ENCODE data around the gene ARHGAP22. TPM values are rescaled to one million over a fixed set of nuclear protein-coding genes. Genes with fewer than 3 reads are reported as not detected.

Gene ARHGAP22
- total RNA-seq, 2 donors from 2014 or later, result not detected

- no peak for ATAC-seq
- Mint-ChIP-seq H3K27ac (no peak overlapping the region), H3K9me3 (peaks cover 14 to 26% of the 10 kb centered on the region in 2 donors), H3K36me3 (peaks cover 14 to 21% of the 10 kb centered on the region in 2 donors)
- no peak for DNase-seq (ENCODE audit: low spot score in 2 of 2)
These were observed 32.0 kb upstream of the ARHGAP22 start for GRCh38 chr10:48636901-48637300.

GRCh38 chr10:48636231-48636630 lies 31.4 kb upstream of the ARHGAP22 start:
- Mint-ChIP-seq H3K36me3 (peaks cover 8 to 16% of the 10 kb centered on the region in 2 donors), H3K27ac (no peak overlapping the region), H3K9me3 (peaks cover 14 to 26% of the 10 kb centered on the region in 2 donors)
- no peak for DNase-seq (ENCODE audit: low spot score in 2 of 2)
- no peak for ATAC-seq

- no peak overlapping the region for H3K27ac Mint-ChIP-seq
- peaks cover 3 to 13% of the 10 kb centered on the region in 2 donors for H3K36me3 Mint-ChIP-seq
- peaks cover 12 to 22% of the 10 kb centered on the region in 2 donors for H3K9me3 Mint-ChIP-seq
- DNase-seq (ENCODE audit: low spot score in 2 of 2) (no peak), ATAC-seq (no peak)
These were observed 30.2 kb upstream of the ARHGAP22 start for GRCh38 chr10:48634984-48635557.

GRCh38 chr10:48634198-48634983 lies 29.5 kb upstream of the ARHGAP22 start:
- DNase-seq (ENCODE audit: low spot score in 2 of 2) (no peak), ATAC-seq (peak; percentile 87 to 96)
- no peak overlapping the region for H3K27ac Mint-ChIP-seq
- peaks cover 8 to 17% of the 10 kb centered on the region in 2 donors for H3K9me3 Mint-ChIP-seq
- H3K36me3 Mint-ChIP-seq, result peaks cover 0 to 10% of the 10 kb centered on the region in 2 donors

GRCh38 chr10:48633381-48634197 lies 28.7 kb upstream of the ARHGAP22 start:
- Mint-ChIP-seq H3K9me3 (peaks cover 7 to 12% of the 10 kb centered on the region in 2 donors), H3K36me3 (peaks cover 0 to 2% of the 10 kb centered on the region in 2 donors), H3K27ac (no peak overlapping the region)
- no peak for ATAC-seq
- DNase-seq (ENCODE audit: low spot score in 2 of 2), result no peak

- DNase-seq (ENCODE audit: low spot score in 2 of 2) (no peak), ATAC-seq (no peak)
- Mint-ChIP-seq H3K36me3 (no peaks in the 10 kb centered on the region), H3K27ac (no peak overlapping the region), H3K9me3 (peaks cover 0 to 4% of the 10 kb centered on the region in 2 donors)
These were observed 27.3 kb upstream of the ARHGAP22 start for GRCh38 chr10:48632166-48632565.

GRCh38 chr10:48627984-48628609 lies 23.2 kb upstream of the ARHGAP22 start:
- Mint-ChIP-seq H3K27ac (no peak overlapping the region), H3K9me3 (no peaks in the 10 kb centered on the region), H3K36me3 (no peaks in the 10 kb centered on the region)
- ATAC-seq (no peak), DNase-seq (ENCODE audit: low spot score in 2 of 2) (no peak)

- H3K36me3 Mint-ChIP-seq, result no peaks in the 10 kb centered on the region
- H3K9me3 Mint-ChIP-seq, result no peaks in the 10 kb centered on the region
- no peak for DNase-seq (ENCODE audit: low spot score in 2 of 2)
- no peak overlapping the region for H3K27ac Mint-ChIP-seq
- ATAC-seq, result no peak
These were observed 22.3 kb upstream of the ARHGAP22 start for GRCh38 chr10:48626986-48627731.

GRCh38 chr10:48626447-48626846 lies 21.6 kb upstream of the ARHGAP22 start:
- Mint-ChIP-seq H3K27ac (no peak overlapping the region), H3K9me3 (no peaks in the 10 kb centered on the region), H3K36me3 (no peaks in the 10 kb centered on the region)
- ATAC-seq (no peak), DNase-seq (ENCODE audit: low spot score in 2 of 2) (no peak)

- no peak for DNase-seq (ENCODE audit: low spot score in 2 of 2)
- no peak for ATAC-seq
- Mint-ChIP-seq H3K36me3 (no peaks in the 10 kb centered on the region), H3K9me3 (no peaks in the 10 kb centered on the region), H3K27ac (no peak overlapping the region)
These were observed 20.9 kb upstream of the ARHGAP22 start for GRCh38 chr10:48625826-48626134.

- no peaks in the 10 kb centered on the region for H3K36me3 Mint-ChIP-seq
- no peaks in the 10 kb centered on the region for H3K9me3 Mint-ChIP-seq
- no peak overlapping the region for H3K27ac Mint-ChIP-seq
- DNase-seq (ENCODE audit: low spot score in 2 of 2), result no peak
- ATAC-seq, result no peak
These were observed 18.8 kb upstream of the ARHGAP22 start for GRCh38 chr10:48623607-48624132.

- Mint-ChIP-seq H3K27ac (no peak overlapping the region), H3K36me3 (no peaks in the 10 kb centered on the region), H3K9me3 (no peaks in the 10 kb centered on the region)
- DNase-seq (ENCODE audit: low spot score in 2 of 2), result no peak
- ATAC-seq, result no peak
These were observed 18.1 kb upstream of the ARHGAP22 start for GRCh38 chr10:48623009-48623408.

GRCh38 chr10:48620719-48621118 lies 15.8 kb upstream of the ARHGAP22 start:
- Mint-ChIP-seq H3K9me3 (peaks cover 0 to 4% of the 10 kb centered on the region in 2 donors), H3K36me3 (no peaks in the 10 kb centered on the region), H3K27ac (no peak overlapping the region)
- DNase-seq (ENCODE audit: low spot score in 2 of 2) (no peak), ATAC-seq (no peak)

- peaks cover 4% of the 10 kb centered on the region in 2 donors for H3K9me3 Mint-ChIP-seq
These were observed 11.6 kb upstream of the ARHGAP22 start for GRCh38 chr10:48616436-48616835.

GRCh38 chr10:48614481-48615390 lies 9.9 kb upstream of the ARHGAP22 start:
- H3K9me3 Mint-ChIP-seq, result peaks cover 4% of the 10 kb centered on the region in 2 donors
- ATAC-seq (no peak), DNase-seq (ENCODE audit: low spot score in 2 of 2) (no peak)
- no peak overlapping the region for H3K27ac Mint-ChIP-seq
- peaks cover 0 to 6% of the 10 kb centered on the region in 2 donors for H3K36me3 Mint-ChIP-seq

More at GRCh38 chr10:48616436-48616835, 11.6 kb upstream of the ARHGAP22 start:
- DNase-seq (ENCODE audit: low spot score in 2 of 2) (no peak), ATAC-seq (no peak)
- Mint-ChIP-seq H3K36me3 (peaks cover 0 to 6% of the 10 kb centered on the region in 2 donors), H3K27ac (no peak overlapping the region)

Data from activated naive CD4-positive, alpha-beta T cell treated with anti-CD3 and anti-CD28 coated beads, Interleukin-2, amount 50 U/mL, for 72 hours (primary cell).